Endodermal cell (in vitro differentiated cells): ENCODE data around the gene NRXN2. TPM values are rescaled to one million over a fixed set of nuclear protein-coding genes. Genes with fewer than 3 reads are reported as not detected.

Source experiments
- DNase-seq: peaks from one replicate; pipeline ENCODE4 v3.0.0-alpha.2; 2017
- H3K27ac ChIP-seq: 2 replicates; pipeline ENCODE4 v1.5.1; 2013; ENCODE audit warnings: mild to moderate bottlenecking, low read depth, low read length, moderate library complexity
- H3K27me3 ChIP-seq: 2 replicates; pipeline ENCODE4 v1.6.1; 2013; ENCODE audit warnings: mild to moderate bottlenecking, low read length, moderate library complexity; ENCODE audit not compliant: insufficient read depth, control insufficient read depth, poor library complexity, severe bottlenecking
- H3K36me3 ChIP-seq: 2 replicates; pipeline ENCODE4 v1.7.0; 2013; ENCODE audit warnings: mild to moderate bottlenecking, low read length, moderate library complexity; ENCODE audit not compliant: control insufficient read depth, insufficient read depth
- H3K4me1 ChIP-seq: one replicate; pipeline ENCODE4 v1.7.0; 2013; ENCODE audit warnings: low read length; ENCODE audit not compliant: control insufficient read depth, insufficient read depth
- H3K4me3 ChIP-seq: 2 replicates; pipeline ENCODE4 v1.5.1; 2013; ENCODE audit warnings: mild to moderate bottlenecking, low read length, moderate library complexity
- H3K9ac ChIP-seq: 2 replicates; pipeline ENCODE4 v1.6.1; 2013; ENCODE audit warnings: mild to moderate bottlenecking, low read length, moderate library complexity; ENCODE audit not compliant: poor library complexity, severe bottlenecking; ENCODE audit errors: extremely low read depth
- H3K9me3 ChIP-seq: 2 replicates; pipeline ENCODE4 v1.6.1; 2013; ENCODE audit warnings: mild to moderate bottlenecking, low read length, moderate library complexity; ENCODE audit not compliant: control insufficient read depth
- H3K27ac Mint-ChIP-seq: 2 replicates; pipeline ENCODE4 v1.8.0; 2020; ENCODE audit warnings: mixed read lengths
- H3K27me3 Mint-ChIP-seq: 2 replicates; pipeline ENCODE4 v1.8.0; 2021; ENCODE audit warnings: mild to moderate bottlenecking, mixed read lengths; ENCODE audit not compliant: insufficient read depth
- H3K36me3 Mint-ChIP-seq: 2 replicates; pipeline ENCODE4 v1.8.0; 2020; ENCODE audit warnings: low read depth, mixed read lengths
- H3K4me1 Mint-ChIP-seq: 2 replicates; pipeline ENCODE4 v1.8.0; 2020; ENCODE audit warnings: mixed read lengths
- H3K4me3 Mint-ChIP-seq: 2 replicates; pipeline ENCODE4 v1.8.0; 2020; ENCODE audit warnings: mild to moderate bottlenecking, moderate library complexity, mixed read lengths
- H3K9me3 Mint-ChIP-seq: 2 replicates; pipeline ENCODE4 v1.8.0; 2020; ENCODE audit warnings: mild to moderate bottlenecking, mixed read lengths
- CTCF ChIP-seq: fragments of 200-600 bp; sonication (generic); conservative IDR thresholded peaks from 2 replicates; pipeline ENCODE4 v1.5.0; 2021; ENCODE audit warnings: antibody characterized with exemption, mild to moderate bottlenecking
- WGBS, 2 experiments: methylation state at CpG; one replicate each; pipeline versions ENCODE4 v1.1.5 to v1.1.7; 2013; ENCODE audit warnings: missing lambda C conversion rate in 2 of 2, mixed read lengths in 1 of 2; ENCODE audit not compliant: insufficient coverage in 1 of 2, insufficient read length in 1 of 2; 5-methylcytosine and 5-hydroxymethylcytosine counted together
- total RNA-seq, 2 donors: library from RNA; stranded (reverse); fragmentation: NEBNext Ultra II Directional in 1 of 2; extraction: Animal tissue kit (Norgen Biotek cat#: 25700) in 1 of 2; gene quantifications; 2 replicates in 1 of 2; 3 replicates in 1 of 2; pipeline ENCODE4 v1.2.1, GENCODE V29; 2021

NRXN2 gene
- total RNA-seq, 2 donors from 2014 or later = 1.00 to 1.5 TPM

- no peak for DNase-seq
- H3K4me1 ChIP-seq = peaks cover 12% of the 10 kb centered on the region
- no peak overlapping the region for H3K9ac ChIP-seq
- H3K4me3 ChIP-seq = no peak overlapping the region
- no peaks in the 10 kb centered on the region for H3K9me3 ChIP-seq
- H3K36me3 ChIP-seq = no peaks in the 10 kb centered on the region
- Mint-ChIP-seq H3K27ac (no peak overlapping the region), H3K27me3 (peaks cover 70% of the 10 kb centered on the region), H3K36me3 (no peaks in the 10 kb centered on the region), H3K4me1 (peaks cover 51% of the 10 kb centered on the region), H3K4me3 (no peak overlapping the region), H3K9me3 (no peaks in the 10 kb centered on the region)
- no peaks in the 10 kb centered on the region for H3K27me3 ChIP-seq
- 87% methylated on average over 1 of the region's 1 CpG; no CpG with 5 or more reads in 1 of the 2 experiments for WGBS, 2 experiments
- TF ChIP-seq CTCF = no peak
- no peak overlapping the region for H3K27ac ChIP-seq
Measured at GRCh38 chr11:64673279-64673678, 49.7 kb downstream of the NRXN2 start.

GRCh38 chr11:64672875-64673274, 50.1 kb downstream of the NRXN2 start:
- Mint-ChIP-seq H3K9me3 (no peaks in the 10 kb centered on the region), H3K27me3 (peaks cover 68% of the 10 kb centered on the region), H3K4me3 (no peak overlapping the region), H3K4me1 (peaks cover 53% of the 10 kb centered on the region), H3K27ac (no peak overlapping the region), H3K36me3 (no peaks in the 10 kb centered on the region)
- Histone ChIP-seq H3K27me3 (no peaks in the 10 kb centered on the region), H3K36me3 (no peaks in the 10 kb centered on the region), H3K27ac (no peak overlapping the region), H3K4me3 (no peak overlapping the region), H3K4me1 (peaks cover 12% of the 10 kb centered on the region), H3K9ac (no peak overlapping the region), H3K9me3 (no peaks in the 10 kb centered on the region)
- TF ChIP-seq CTCF = no peak
- WGBS, 2 experiments = 87 to 90% methylated on average over 2 of the region's 2 CpGs
- DNase-seq = no peak

GRCh38 chr11:64670975-64671374, 52.0 kb downstream of the NRXN2 start:
- DNase-seq = no peak
- Histone ChIP-seq H3K27me3 (no peaks in the 10 kb centered on the region), H3K4me3 (no peak overlapping the region), H3K27ac (no peak overlapping the region), H3K4me1 (peaks cover 5% of the 10 kb centered on the region), H3K36me3 (no peaks in the 10 kb centered on the region), H3K9me3 (no peaks in the 10 kb centered on the region), H3K9ac (no peak overlapping the region)
- Mint-ChIP-seq H3K27ac (no peak overlapping the region), H3K9me3 (no peaks in the 10 kb centered on the region), H3K36me3 (no peaks in the 10 kb centered on the region), H3K4me3 (no peak overlapping the region), H3K4me1 (peaks cover 43% of the 10 kb centered on the region), H3K27me3 (peaks cover 56% of the 10 kb centered on the region)
- TF ChIP-seq CTCF = no peak
- 67 to 75% methylated on average over 1 to 3 of the region's 3 CpGs for WGBS, 2 experiments
